ENCODE data around the gene SPATA7.

The SPATA7 gene

DNA sequence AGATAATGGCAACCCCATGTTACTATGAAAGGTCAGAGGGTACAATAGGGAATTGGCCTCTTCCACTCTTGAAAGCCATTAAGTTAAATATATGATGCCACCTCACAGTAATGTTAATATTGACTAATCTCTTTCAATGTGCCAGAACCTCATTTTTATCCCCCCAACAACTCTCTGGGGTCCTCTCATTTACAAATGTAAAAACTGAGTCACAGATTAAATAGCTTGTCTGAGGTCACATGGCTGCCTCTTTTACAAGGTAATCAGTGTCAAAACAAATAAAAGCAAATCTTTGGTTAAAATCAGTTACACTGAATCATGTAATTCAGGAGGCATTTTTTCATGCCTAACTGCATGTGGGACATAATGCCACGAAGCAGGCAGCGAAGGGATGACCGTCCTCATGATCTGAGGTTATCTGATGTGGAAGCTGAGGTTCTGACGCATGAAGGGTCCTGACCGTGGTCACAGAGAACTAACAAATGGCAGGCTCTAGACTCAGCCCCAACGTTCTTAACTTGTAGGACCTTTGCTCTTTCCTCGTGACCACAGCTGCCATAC, 90.8 kb downstream of the SPATA7 start:
- H2BK12ac ChIP-seq (ENCODE audit: low read length in 2 of 2) = no peak overlapping the region
- peaks cover 5% of the 10 kb centered on the region for H3K4me1 ChIP-seq (ENCODE audit: control insufficient read depth, insufficient read depth, low read depth, low read length)
- no peak overlapping the region for H2BK5ac ChIP-seq (ENCODE audit: low read depth, low read length, poor library complexity, severe bottlenecking)
- no peak overlapping the region for H3K27ac ChIP-seq (ENCODE audit: low read length, poor library complexity, severe bottlenecking)
- no peak overlapping the region for H2BK120ac ChIP-seq (ENCODE audit: low read depth, low read length)
- no peak overlapping the region for H3K9ac ChIP-seq (ENCODE audit: low read length)
- H3K4ac ChIP-seq (ENCODE audit: low read depth in 1 of 2, low read length in 2 of 2) = no peak overlapping the region
- H2AK5ac ChIP-seq (ENCODE audit: low read length, severe bottlenecking) = no peak overlapping the region
- H3K27me3 ChIP-seq (ENCODE audit: control insufficient read depth in 1 of 2, insufficient read depth in 1 of 2, low read length in 2 of 2) = no peaks in the 10 kb centered on the region
- H3K79me1 ChIP-seq (replicated peaks; ENCODE audit: low read length, poor library complexity, severe bottlenecking) = peaks cover 34% of the 10 kb centered on the region
- H3K4me2 ChIP-seq (ENCODE audit: low read length, poor library complexity, severe bottlenecking) = no peak overlapping the region
- H3K9me3 ChIP-seq (ENCODE audit: control insufficient read depth, low read length) = no peaks in the 10 kb centered on the region
- no peak overlapping the region for H2BK15ac ChIP-seq (ENCODE audit: low read depth, poor library complexity, severe bottlenecking)
- H3K23ac ChIP-seq (ENCODE audit: low read length in 2 of 2) = no peak overlapping the region
- peaks cover 33 to 73% of the 10 kb centered on the region in 2 experiments for H3K36me3 ChIP-seq (ENCODE audit: control insufficient read depth in 1 of 2, insufficient read depth in 2 of 2, low read depth in 1 of 2, low read length in 2 of 2)
- H2AFZ ChIP-seq (ENCODE audit: low read depth, low read length) = no peak overlapping the region
- no peak for DNase-seq
- WGBS = 89% methylated on average over 7 of the region's 7 CpGs
- no peak overlapping the region for H3K18ac ChIP-seq (ENCODE audit: low read depth in 1 of 2, low read length in 2 of 2)
- no peak overlapping the region for H3K4me3 ChIP-seq (ENCODE audit: insufficient read depth in 1 of 2, low read depth in 1 of 2, low read length in 2 of 2)
- H4K91ac ChIP-seq (ENCODE audit: low read length) = no peak overlapping the region
- H4K8ac ChIP-seq (ENCODE audit: low read length) = no peak overlapping the region
- no peak overlapping the region for H3K14ac ChIP-seq (ENCODE audit: low read length in 2 of 2)

DNA sequence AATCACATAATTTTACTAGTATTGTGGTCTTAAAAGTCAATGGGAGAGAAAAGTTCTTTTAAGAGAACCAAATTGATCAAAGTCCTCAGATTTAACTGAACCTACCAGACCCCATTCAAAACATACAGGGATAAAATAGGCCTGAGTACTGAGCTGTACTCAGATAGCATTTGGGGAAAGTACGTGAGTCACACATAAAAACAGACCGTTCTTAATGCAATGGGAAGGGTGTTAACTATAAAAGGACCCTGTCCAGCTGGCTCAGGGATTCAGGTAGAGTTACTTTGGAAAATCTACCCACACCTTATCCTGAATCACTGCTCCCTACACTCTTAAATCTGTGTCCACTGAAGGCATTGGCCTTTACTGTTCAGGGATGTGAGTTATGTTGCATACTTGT, 91.4 kb downstream of the SPATA7 start:
- WGBS = no CpG with 5 or more reads among the region's 2 CpGs
- Histone ChIP-seq H4K8ac (ENCODE audit: low read length) (no peak overlapping the region), H2AK5ac (ENCODE audit: low read length, severe bottlenecking) (no peak overlapping the region), H3K36me3 (ENCODE audit: control insufficient read depth in 1 of 2, insufficient read depth in 2 of 2, low read depth in 1 of 2, low read length in 2 of 2) (peaks cover 36 to 72% of the 10 kb centered on the region in 2 experiments), H3K23ac (ENCODE audit: low read length in 2 of 2) (no peak overlapping the region), H3K18ac (ENCODE audit: low read depth in 1 of 2, low read length in 2 of 2) (no peak overlapping the region), H2AFZ (ENCODE audit: low read depth, low read length) (no peak overlapping the region), H4K91ac (ENCODE audit: low read length) (no peak overlapping the region), H3K4me1 (ENCODE audit: control insufficient read depth, insufficient read depth, low read depth, low read length) (peaks cover 5% of the 10 kb centered on the region), H3K79me1 (replicated peaks; ENCODE audit: low read length, poor library complexity, severe bottlenecking) (peaks cover 37% of the 10 kb centered on the region), H3K27ac (ENCODE audit: low read length, poor library complexity, severe bottlenecking) (no peak overlapping the region), H3K4ac (ENCODE audit: low read depth in 1 of 2, low read length in 2 of 2) (no peak overlapping the region), H2BK120ac (ENCODE audit: low read depth, low read length) (no peak overlapping the region), H3K9ac (ENCODE audit: low read length) (no peak overlapping the region), H2BK15ac (ENCODE audit: low read depth, poor library complexity, severe bottlenecking) (no peak overlapping the region), H3K4me3 (ENCODE audit: insufficient read depth in 1 of 2, low read depth in 1 of 2, low read length in 2 of 2) (no peak overlapping the region), H3K9me3 (ENCODE audit: control insufficient read depth, low read length) (no peaks in the 10 kb centered on the region), H2BK12ac (ENCODE audit: low read length in 2 of 2) (no peak overlapping the region), H3K4me2 (ENCODE audit: low read length, poor library complexity, severe bottlenecking) (no peak overlapping the region), H3K14ac (ENCODE audit: low read length in 2 of 2) (no peak overlapping the region), H3K27me3 (ENCODE audit: control insufficient read depth in 1 of 2, insufficient read depth in 1 of 2, low read length in 2 of 2) (no peaks in the 10 kb centered on the region), H2BK5ac (ENCODE audit: low read depth, low read length, poor library complexity, severe bottlenecking) (no peak overlapping the region)
- no peak for DNase-seq

- Histone ChIP-seq H3K27me3 (ENCODE audit: control insufficient read depth in 1 of 2, insufficient read depth in 1 of 2, low read length in 2 of 2) (no peaks in the 10 kb centered on the region), H3K79me1 (replicated peaks; ENCODE audit: low read length, poor library complexity, severe bottlenecking) (peaks cover 36% of the 10 kb centered on the region), H2AK5ac (ENCODE audit: low read length, severe bottlenecking) (no peak overlapping the region), H3K18ac (ENCODE audit: low read depth in 1 of 2, low read length in 2 of 2) (no peak overlapping the region), H2BK5ac (ENCODE audit: low read depth, low read length, poor library complexity, severe bottlenecking) (no peak overlapping the region), H4K8ac (ENCODE audit: low read length) (no peak overlapping the region), H3K9ac (ENCODE audit: low read length) (no peak overlapping the region), H2AFZ (ENCODE audit: low read depth, low read length) (no peak overlapping the region), H3K4me2 (ENCODE audit: low read length, poor library complexity, severe bottlenecking) (no peak overlapping the region), H3K36me3 (ENCODE audit: control insufficient read depth in 1 of 2, insufficient read depth in 2 of 2, low read depth in 1 of 2, low read length in 2 of 2) (peaks cover 39 to 68% of the 10 kb centered on the region in 2 experiments), H3K27ac (ENCODE audit: low read length, poor library complexity, severe bottlenecking) (no peak overlapping the region), H2BK120ac (ENCODE audit: low read depth, low read length) (no peak overlapping the region), H3K23ac (ENCODE audit: low read length in 2 of 2) (no peak overlapping the region), H2BK12ac (ENCODE audit: low read length in 2 of 2) (no peak overlapping the region), H2BK15ac (ENCODE audit: low read depth, poor library complexity, severe bottlenecking) (no peak overlapping the region), H3K9me3 (ENCODE audit: control insufficient read depth, low read length) (no peaks in the 10 kb centered on the region), H3K4me3 (ENCODE audit: insufficient read depth in 1 of 2, low read depth in 1 of 2, low read length in 2 of 2) (no peak overlapping the region), H3K4ac (ENCODE audit: low read depth in 1 of 2, low read length in 2 of 2) (no peak overlapping the region), H3K4me1 (ENCODE audit: control insufficient read depth, insufficient read depth, low read depth, low read length) (peaks cover 5% of the 10 kb centered on the region), H3K14ac (ENCODE audit: low read length in 2 of 2) (no peak overlapping the region), H4K91ac (ENCODE audit: low read length) (no peak overlapping the region)
- WGBS = 97% methylated on average over 5 of the region's 6 CpGs
- DNase-seq = peak; percentile 20
These were observed 92.2 kb downstream of the SPATA7 start for GRCh38 chr14:88477513-88478250.

GRCh38 chr14:88478931-88479330, 93.5 kb downstream of the SPATA7 start:
- no peak overlapping the region for H2AFZ ChIP-seq (ENCODE audit: low read depth, low read length)
- H2BK120ac ChIP-seq (ENCODE audit: low read depth, low read length) = no peak overlapping the region
- H4K91ac ChIP-seq (ENCODE audit: low read length) = peak overlapping the region; percentile 30
- peaks cover 40% of the 10 kb centered on the region for H3K79me1 ChIP-seq (replicated peaks; ENCODE audit: low read length, poor library complexity, severe bottlenecking)
- no peak overlapping the region for H3K27ac ChIP-seq (ENCODE audit: low read length, poor library complexity, severe bottlenecking)
- DNase-seq = no peak
- H3K27me3 ChIP-seq (ENCODE audit: control insufficient read depth in 1 of 2, insufficient read depth in 1 of 2, low read length in 2 of 2) = no peaks in the 10 kb centered on the region
- no peaks in the 10 kb centered on the region for H3K9me3 ChIP-seq (ENCODE audit: control insufficient read depth, low read length)
- H3K36me3 ChIP-seq (ENCODE audit: control insufficient read depth in 1 of 2, insufficient read depth in 2 of 2, low read depth in 1 of 2, low read length in 2 of 2) = peaks cover 39 to 60% of the 10 kb centered on the region in 2 experiments
- no peak overlapping the region for H2BK15ac ChIP-seq (ENCODE audit: low read depth, poor library complexity, severe bottlenecking)
- no peak overlapping the region for H3K9ac ChIP-seq (ENCODE audit: low read length)
- H4K8ac ChIP-seq (ENCODE audit: low read length) = no peak overlapping the region
- no peak overlapping the region for H3K4me3 ChIP-seq (ENCODE audit: insufficient read depth in 1 of 2, low read depth in 1 of 2, low read length in 2 of 2)
- no peak overlapping the region for H3K23ac ChIP-seq (ENCODE audit: low read length in 2 of 2)
- no peak overlapping the region for H2BK5ac ChIP-seq (ENCODE audit: low read depth, low read length, poor library complexity, severe bottlenecking)
- no peak overlapping the region for H3K4me2 ChIP-seq (ENCODE audit: low read length, poor library complexity, severe bottlenecking)
- 98% methylated on average over 36 of the region's 36 CpGs for WGBS
- no peak overlapping the region for H2BK12ac ChIP-seq (ENCODE audit: low read length in 2 of 2)
- peaks cover 5% of the 10 kb centered on the region for H3K4me1 ChIP-seq (ENCODE audit: control insufficient read depth, insufficient read depth, low read depth, low read length)
- H3K14ac ChIP-seq (ENCODE audit: low read length in 2 of 2) = no peak overlapping the region
- no peak overlapping the region for H2AK5ac ChIP-seq (ENCODE audit: low read length, severe bottlenecking)
- H3K18ac ChIP-seq (ENCODE audit: low read depth in 1 of 2, low read length in 2 of 2) = no peak overlapping the region
- no peak overlapping the region for H3K4ac ChIP-seq (ENCODE audit: low read depth in 1 of 2, low read length in 2 of 2)

Data from mesenchymal stem cell (in vitro differentiated cells and primary cell).